ENCODE measurements around the gene SZT2.
A peak's percentile ranks its signal among the peaks of the same experiment; 100 is the strongest.
"Not testable (repeated sequence)": the region's sequence is repeated elsewhere in the genome, so short reads cannot be mapped to it uniquely, and the experiment has no call there.

SZT2 gene

DNA sequence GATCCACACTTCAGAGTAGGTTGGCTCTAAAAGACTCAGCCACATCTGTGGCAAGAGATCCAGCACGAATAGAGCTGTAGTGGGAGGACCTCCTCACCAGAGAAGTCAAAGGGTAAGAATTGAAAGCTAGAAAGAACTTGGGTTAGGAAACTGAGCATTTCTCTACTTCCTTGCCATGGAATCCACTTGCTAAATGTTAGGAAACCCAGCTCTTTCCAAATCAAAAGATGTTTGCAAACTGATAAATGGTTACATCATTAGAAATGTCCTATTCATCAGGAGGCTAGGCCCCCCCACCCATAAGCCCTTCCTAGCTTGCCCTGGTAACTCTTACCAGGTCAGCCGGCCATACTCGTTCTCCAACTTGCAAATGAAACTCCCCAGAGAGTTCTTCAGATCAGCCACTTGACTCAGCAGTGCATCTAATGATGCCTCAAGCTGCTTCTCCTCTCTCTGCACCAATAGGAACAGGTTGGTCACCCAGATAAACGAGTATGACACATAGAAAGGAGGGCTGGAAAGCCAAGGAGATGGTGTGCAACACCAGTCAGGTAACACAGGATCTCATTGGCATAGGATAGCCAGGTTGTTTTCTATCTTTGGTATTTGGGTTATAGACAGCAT, 1.6 kb upstream of the SZT2 start:
- in situ Hi-C loops (cut with HindIII; ENCODE audit: low pct_ligation_motif_present, low sequenced_read_pairs): no loop called here
- H3K36me3 ChIP-seq (replicated peaks): peaks cover 41% of the 10 kb centered on the region
- TF ChIP-seq, protein P1, sequence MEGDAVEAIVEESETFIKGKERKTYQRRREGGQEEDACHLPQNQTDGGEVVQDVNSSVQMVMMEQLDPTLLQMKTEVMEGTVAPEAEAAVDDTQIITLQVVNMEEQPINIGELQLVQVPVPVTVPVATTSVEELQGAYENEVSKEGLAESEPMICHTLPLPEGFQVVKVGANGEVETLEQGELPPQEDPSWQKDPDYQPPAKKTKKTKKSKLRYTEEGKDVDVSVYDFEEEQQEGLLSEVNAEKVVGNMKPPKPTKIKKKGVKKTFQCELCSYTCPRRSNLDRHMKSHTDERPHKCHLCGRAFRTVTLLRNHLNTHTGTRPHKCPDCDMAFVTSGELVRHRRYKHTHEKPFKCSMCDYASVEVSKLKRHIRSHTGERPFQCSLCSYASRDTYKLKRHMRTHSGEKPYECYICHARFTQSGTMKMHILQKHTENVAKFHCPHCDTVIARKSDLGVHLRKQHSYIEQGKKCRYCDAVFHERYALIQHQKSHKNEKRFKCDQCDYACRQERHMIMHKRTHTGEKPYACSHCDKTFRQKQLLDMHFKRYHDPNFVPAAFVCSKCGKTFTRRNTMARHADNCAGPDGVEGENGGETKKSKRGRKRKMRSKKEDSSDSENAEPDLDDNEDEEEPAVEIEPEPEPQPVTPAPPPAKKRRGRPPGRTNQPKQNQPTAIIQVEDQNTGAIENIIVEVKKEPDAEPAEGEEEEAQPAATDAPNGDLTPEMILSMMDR (IDR thresholded peaks at IDR 0.05; ENCODE audit: low read depth, low read length, missing control alignments): no peak
- H3K27ac ChIP-seq: no peak overlapping the region
- H3K4me3 ChIP-seq (ENCODE audit: low read depth, low read length): peak overlapping the region; percentile 97
- peak; percentile 16 for DNase-seq
- H3K27me3 ChIP-seq (replicated peaks): no peaks in the 10 kb centered on the region

DNA sequence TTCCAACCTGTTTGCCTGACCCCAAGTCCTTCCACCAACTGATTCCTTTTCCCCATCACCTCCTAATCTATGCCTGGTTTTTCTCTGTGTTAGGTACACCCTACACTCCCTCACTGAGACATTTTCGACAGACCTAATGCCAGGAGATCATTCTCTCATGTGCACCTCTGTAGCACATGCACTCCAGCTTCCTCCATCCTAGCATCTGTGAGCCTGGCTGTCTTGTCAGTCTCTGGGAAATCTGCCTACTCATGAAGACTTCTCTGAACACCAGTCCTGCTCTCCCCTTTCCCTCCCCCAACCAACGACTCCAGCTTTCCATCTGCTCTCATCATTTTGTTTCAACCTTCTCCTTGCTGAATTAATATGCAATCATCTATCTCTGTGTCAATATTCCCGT, 1.1 kb upstream of the SZT2 start:
- H3K27me3 ChIP-seq (replicated peaks): no peaks in the 10 kb centered on the region
- H3K36me3 ChIP-seq (replicated peaks): peaks cover 36% of the 10 kb centered on the region
- peak overlapping the region; percentile 97 for H3K4me3 ChIP-seq (ENCODE audit: low read depth, low read length)
- no peak for DNase-seq
- no peak overlapping the region for H3K27ac ChIP-seq
- TF ChIP-seq, protein P1 (IDR thresholded peaks at IDR 0.05; ENCODE audit: low read depth, low read length, missing control alignments): no peak
- in situ Hi-C loops (cut with HindIII; ENCODE audit: low pct_ligation_motif_present, low sequenced_read_pairs): no loop called here

DNA sequence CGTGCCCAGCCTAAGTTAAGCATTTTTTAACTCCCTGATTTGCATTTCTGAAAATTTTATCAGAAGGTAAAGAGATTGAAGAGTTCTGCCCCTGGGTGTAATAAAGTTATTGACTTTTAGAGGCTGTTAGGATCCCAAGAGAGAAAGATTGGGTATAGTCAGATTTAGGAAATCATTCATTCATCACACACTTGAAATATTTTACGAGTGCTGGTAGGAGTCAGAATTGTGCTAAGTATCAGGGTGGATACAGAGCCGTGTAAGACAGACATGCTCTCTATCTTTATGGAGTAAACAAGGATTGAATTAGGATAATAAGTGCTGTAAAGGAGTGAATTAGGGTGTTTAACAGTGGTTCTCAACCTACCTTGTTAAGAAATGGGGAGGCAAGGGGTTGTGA, 3.0 kb downstream of the SZT2 start:
- Histone ChIP-seq H3K4me3 (ENCODE audit: low read depth, low read length) (no peak overlapping the region), H3K27me3 (replicated peaks) (no peaks in the 10 kb centered on the region), H3K27ac (no peak overlapping the region), H3K36me3 (replicated peaks) (no peaks in the 10 kb centered on the region)
- in situ Hi-C loops (cut with HindIII; ENCODE audit: low pct_ligation_motif_present, low sequenced_read_pairs): no loop called here
- TF ChIP-seq, protein P1 (IDR thresholded peaks at IDR 0.05; ENCODE audit: low read depth, low read length, missing control alignments): no peak
- no peak for DNase-seq

DNA sequence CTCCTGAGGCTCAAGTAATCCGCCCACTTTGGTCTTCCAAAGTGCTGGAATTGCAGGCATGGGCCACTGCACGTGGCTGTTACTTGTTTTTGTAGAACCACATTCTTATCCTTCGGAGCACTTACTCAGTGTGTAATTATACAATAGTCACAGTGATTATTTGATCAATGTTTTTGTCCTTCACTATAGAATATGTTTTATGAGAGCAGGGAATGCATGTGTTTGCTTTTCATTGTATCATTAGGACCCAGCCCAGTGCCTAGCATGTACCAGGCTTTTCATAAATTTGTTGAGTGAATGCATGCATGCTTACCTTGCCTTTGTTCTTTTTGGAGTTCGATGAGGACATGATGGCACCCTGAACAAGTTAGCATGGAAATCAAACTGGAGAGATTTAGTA, 5.8 kb downstream of the SZT2 start:
- TF ChIP-seq, protein P1 (IDR thresholded peaks at IDR 0.05; ENCODE audit: low read depth, low read length, missing control alignments): no peak
- DNase-seq: no peak
- Histone ChIP-seq H3K36me3 (replicated peaks) (no peaks in the 10 kb centered on the region), H3K27ac (no peak overlapping the region), H3K27me3 (replicated peaks) (no peaks in the 10 kb centered on the region), H3K4me3 (ENCODE audit: low read depth, low read length) (no peak overlapping the region)
- in situ Hi-C loops (cut with HindIII; ENCODE audit: low pct_ligation_motif_present, low sequenced_read_pairs): no loop called here

DNA sequence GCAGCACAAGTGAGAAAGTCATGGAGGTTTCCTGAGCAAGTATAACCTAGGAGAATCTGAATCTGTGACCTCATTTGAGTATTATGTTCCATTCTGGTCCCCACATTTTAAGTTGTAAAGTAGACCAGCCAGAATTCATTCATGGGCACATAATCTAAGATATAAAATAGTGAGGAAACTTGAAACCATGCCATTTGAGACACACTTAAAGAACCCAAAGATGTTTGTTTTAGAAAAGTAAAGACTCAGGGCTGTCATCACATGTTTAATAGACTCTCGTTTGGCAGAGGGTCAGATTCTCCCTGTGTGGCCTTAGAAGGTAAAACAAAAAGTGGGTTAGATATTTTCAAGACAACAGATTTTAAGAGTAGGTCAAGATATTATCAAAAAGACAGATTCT, 6.4 kb downstream of the SZT2 start:
- no peak for DNase-seq
- Histone ChIP-seq H3K36me3 (replicated peaks) (no peaks in the 10 kb centered on the region), H3K27ac (no peak overlapping the region), H3K4me3 (ENCODE audit: low read depth, low read length) (no peak overlapping the region), H3K27me3 (replicated peaks) (no peaks in the 10 kb centered on the region)
- TF ChIP-seq, protein P1 (IDR thresholded peaks at IDR 0.05; ENCODE audit: low read depth, low read length, missing control alignments): no peak
- in situ Hi-C loops (cut with HindIII; ENCODE audit: low pct_ligation_motif_present, low sequenced_read_pairs): no loop called here

DNA sequence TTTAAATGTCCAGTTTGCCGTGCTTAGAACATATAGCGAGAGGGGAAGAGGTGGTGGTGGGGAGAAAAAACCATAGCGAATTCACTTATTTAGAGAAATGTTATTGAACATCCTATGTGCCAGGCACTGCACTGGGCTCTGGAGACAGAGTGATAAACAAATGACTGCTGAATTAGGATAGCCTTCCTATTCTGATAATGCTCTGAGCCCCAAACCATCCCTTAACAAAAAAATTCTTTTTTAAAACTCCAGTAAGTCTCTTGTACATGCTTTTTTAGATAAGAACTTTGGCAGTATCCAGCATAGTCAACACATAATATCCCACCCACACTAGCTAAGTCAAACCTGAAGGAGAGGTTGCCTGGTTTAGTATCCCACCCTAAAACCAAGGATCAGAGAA, 8.5 kb downstream of the SZT2 start:
- DNase-seq: no peak
- TF ChIP-seq, protein P1 (IDR thresholded peaks at IDR 0.05; ENCODE audit: low read depth, low read length, missing control alignments): no peak
- no peak overlapping the region for H3K27ac ChIP-seq
- H3K36me3 ChIP-seq (replicated peaks): peaks cover 2% of the 10 kb centered on the region
- in situ Hi-C loops (cut with HindIII; ENCODE audit: low pct_ligation_motif_present, low sequenced_read_pairs): no loop called here
- H3K27me3 ChIP-seq (replicated peaks): no peaks in the 10 kb centered on the region
- no peak overlapping the region for H3K4me3 ChIP-seq (ENCODE audit: low read depth, low read length)

DNA sequence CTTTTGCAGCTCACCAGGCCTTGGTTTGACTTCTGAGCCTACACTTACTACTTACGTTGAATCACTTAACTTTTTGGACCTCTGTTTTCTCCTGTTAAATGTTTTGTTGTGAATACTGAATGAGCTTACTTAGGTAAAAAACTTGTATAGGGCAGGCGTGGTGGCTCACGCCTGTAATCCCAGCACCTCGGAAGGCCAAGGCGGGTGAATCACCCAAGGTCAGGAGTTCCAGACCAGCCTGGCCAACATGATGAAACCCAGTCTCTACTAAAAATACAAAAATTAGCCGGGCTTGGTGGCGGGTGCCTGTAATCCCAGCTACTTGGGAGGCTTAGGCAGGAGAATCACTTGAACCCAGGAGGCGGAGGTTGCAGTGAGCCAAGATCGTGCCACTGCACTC, 10.7 kb downstream of the SZT2 start:
- H3K36me3 ChIP-seq (replicated peaks): peaks cover 22% of the 10 kb centered on the region
- not testable (repeated sequence) for H3K4me3 ChIP-seq (ENCODE audit: low read depth, low read length); H3K27me3 ChIP-seq (replicated peaks); H3K27ac ChIP-seq; DNase-seq
- in situ Hi-C loops (cut with HindIII; ENCODE audit: low pct_ligation_motif_present, low sequenced_read_pairs): loop anchor here (25.0 kb wide), 1 partner anchor 163 kb away; no protein-coding TSS in a partner anchor
